HepG2 (cell line): ENCODE results near the gene ATP1A2. TPM values are rescaled to one million over a fixed set of nuclear protein-coding genes. Genes with fewer than 3 reads are reported as not detected.

Experiments
- HDAC1 ChIP-seq: sonication (generic); formaldehyde crosslinking; IDR thresholded peaks from 2 replicates; pipeline ENCODE4 v1.5.1; 2020; ENCODE audit warnings: mild to moderate bottlenecking, missing genetic modification reagents
- HNRNPL ChIP-seq: fragments of 200-400 bp; formaldehyde crosslinking; IDR thresholded peaks from 2 replicates; pipeline ENCODE4 v1.6.1; 2017; ENCODE audit warnings: mild to moderate bottlenecking, low read depth, low read length
- HOXA7 ChIP-seq: sonication (generic); formaldehyde crosslinking; IDR thresholded peaks from 2 replicates; pipeline ENCODE4 v1.8.1; 2022; ENCODE audit warnings: mild to moderate bottlenecking, missing genetic modification reagents, moderate library complexity
- POLR2A ChIP-seq, 2 experiments: IDR thresholded peaks; 2 replicates each; pipeline ENCODE4 v1.6.1; 2011; ENCODE audit warnings: low read depth in 2 of 2, low read length in 2 of 2, mild to moderate bottlenecking in 1 of 2, moderate library complexity in 1 of 2; ENCODE audit not compliant: insufficient read depth in 1 of 2
- SP2 ChIP-seq: sonication (generic); formaldehyde crosslinking; IDR thresholded peaks from 2 replicates; pipeline ENCODE4 v1.5.1; 2020; ENCODE audit warnings: mild to moderate bottlenecking, missing genetic modification reagents
- ZFX ChIP-seq: sonication (generic); formaldehyde crosslinking; IDR thresholded peaks from 2 replicates; pipeline ENCODE4 v1.4.0; 2020; ENCODE audit warnings: mild to moderate bottlenecking, low read depth, missing genetic modification reagents, moderate library complexity
- ZNF563 ChIP-seq: sonication (generic); formaldehyde crosslinking; IDR thresholded peaks from 2 replicates; pipeline ENCODE4 v1.8.0; 2022; ENCODE audit warnings: mild to moderate bottlenecking, moderate library complexity, missing genetic modification reagents
- ZNF782 ChIP-seq: sonication (generic); formaldehyde crosslinking; IDR thresholded peaks from 2 replicates; pipeline ENCODE4 v1.4.0; 2020; ENCODE audit warnings: missing genetic modification reagents, mild to moderate bottlenecking, borderline replicate concordance
- ZNF790 ChIP-seq: sonication (generic); formaldehyde crosslinking; IDR thresholded peaks from 2 replicates; pipeline ENCODE4 v1.8.0; 2022; ENCODE audit warnings: missing genetic modification reagents, mild to moderate bottlenecking, borderline replicate concordance
- ZSCAN12 ChIP-seq: sonication (generic); formaldehyde crosslinking; IDR thresholded peaks from 2 replicates; pipeline ENCODE4 v1.9.0; 2021; ENCODE audit warnings: mild to moderate bottlenecking, missing genetic modification reagents
- polyA plus RNA-seq, 8 experiments: library from polyadenylated mRNA; depleted of rRNA in 3 of 8; stranded (reverse) in 7 of 8; unstranded in 1 of 8; fragments of >200 nt; fragmentation: Illumina TruSeq in 4 of 8; extraction: Trizol in 4 of 8; gene quantifications; 2 replicates each; pipeline versions ENCODE4 v1.2.1 to v1.2.3, GENCODE V29; 2011 to 2016; ENCODE audit warnings: low read depth in 4 of 8, missing spikeins in 1 of 8, mixed read lengths in 1 of 8; ENCODE audit not compliant: insufficient read depth in 1 of 8
- total RNA-seq, 5 experiments: library from RNA; depleted of rRNA; stranded (reverse); fragments of >200 nt; fragmentation: Illumina TruSeq; extraction: Trizol; gene quantifications; 2 replicates each; pipeline ENCODE4 v1.2.3, GENCODE V29; 2016; ENCODE audit warnings: low read depth in 1 of 5
- TF ChIP-seq, protein P1 (sequence below): sonication (generic); formaldehyde crosslinking; IDR thresholded peaks from 2 replicates; pipeline ENCODE4 v1.5.1; 2020; ENCODE audit warnings: mild to moderate bottlenecking, moderate library complexity, missing genetic modification reagents
- TF ChIP-seq, protein P2 (sequence below): sonication (generic); formaldehyde crosslinking; conservative IDR thresholded peaks from 2 replicates; pipeline ENCODE4 v1.4.0; 2020; ENCODE audit warnings: missing genetic modification reagents
- TF ChIP-seq, protein P3 (sequence below): sonication (generic); formaldehyde crosslinking; IDR thresholded peaks from 2 replicates; pipeline ENCODE4 v1.4.0; 2020; ENCODE audit warnings: missing genetic modification reagents, low read depth, mild to moderate bottlenecking, borderline replicate concordance
- TF ChIP-seq, protein P4 (sequence below): sonication (generic); formaldehyde crosslinking; IDR thresholded peaks from 2 replicates; pipeline ENCODE4 v1.8.0; 2022; ENCODE audit warnings: missing genetic modification reagents, mild to moderate bottlenecking, borderline replicate concordance
- TF ChIP-seq, protein P5 (sequence below): sonication (generic); formaldehyde crosslinking; IDR thresholded peaks from 2 replicates; pipeline ENCODE4 v1.4.0; 2020; ENCODE audit warnings: missing genetic modification reagents
- TF ChIP-seq, protein P6 (sequence below): sonication (generic); formaldehyde crosslinking; conservative IDR thresholded peaks from 2 replicates; pipeline ENCODE4 v1.4.0; 2020; ENCODE audit warnings: missing genetic modification reagents

ATP1A2 gene
- total and polyA plus RNA-seq, 2 of the 13 experiments (the other 11 are each of a cell fraction or from before 2014, with no cell fraction given), result 0.16 TPM; not detected in 1

DNA sequence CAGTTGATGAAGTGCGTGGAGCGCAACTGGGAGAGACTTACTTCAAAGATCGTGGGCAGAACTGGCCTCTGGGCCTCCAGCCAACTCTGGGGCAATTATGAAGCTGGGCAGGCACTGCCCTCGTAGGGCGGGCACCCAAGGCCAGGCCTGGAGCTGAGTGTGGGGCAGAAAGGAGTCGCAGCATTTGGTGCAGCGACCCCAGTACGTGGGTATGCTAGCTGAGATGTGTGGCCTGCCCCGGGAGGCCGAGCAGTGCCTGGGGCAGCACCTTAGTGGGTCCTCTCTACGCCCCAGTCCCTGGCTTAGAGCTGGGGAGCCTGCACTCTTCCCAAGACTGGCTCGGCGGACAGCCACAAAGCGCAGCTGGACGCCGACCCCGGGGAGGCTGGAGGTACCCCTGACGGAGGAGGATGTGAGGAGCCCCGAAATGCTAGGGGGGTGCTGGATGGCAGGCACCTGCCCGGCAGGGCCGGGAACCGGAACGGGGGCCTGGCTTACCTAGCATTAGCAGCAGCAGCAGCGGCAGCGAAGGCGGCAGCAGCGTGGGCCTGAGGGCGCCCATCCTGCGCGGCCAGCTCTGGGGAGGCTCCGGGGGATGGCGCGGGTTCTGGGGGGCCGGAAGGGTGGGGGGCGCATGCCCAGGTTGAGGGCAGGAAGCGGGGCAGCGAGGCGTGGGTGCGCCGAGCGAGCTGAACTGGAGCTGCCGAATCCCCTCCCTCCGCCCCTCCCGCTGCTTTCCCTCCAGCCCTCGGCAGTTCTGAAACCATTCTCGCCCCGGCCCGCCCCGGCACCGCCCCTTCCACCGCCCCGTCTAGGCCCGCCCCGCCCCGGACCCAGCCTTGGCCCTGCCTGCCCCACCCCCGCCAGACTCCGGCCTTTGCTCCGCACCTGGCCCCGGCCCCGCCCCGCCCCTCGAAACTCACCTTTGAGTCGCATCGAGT, 17.4 kb upstream of the ATP1A2 start, which contains the start of gene IGSF8 (continued):
- TF ChIP-seq, protein P1, sequence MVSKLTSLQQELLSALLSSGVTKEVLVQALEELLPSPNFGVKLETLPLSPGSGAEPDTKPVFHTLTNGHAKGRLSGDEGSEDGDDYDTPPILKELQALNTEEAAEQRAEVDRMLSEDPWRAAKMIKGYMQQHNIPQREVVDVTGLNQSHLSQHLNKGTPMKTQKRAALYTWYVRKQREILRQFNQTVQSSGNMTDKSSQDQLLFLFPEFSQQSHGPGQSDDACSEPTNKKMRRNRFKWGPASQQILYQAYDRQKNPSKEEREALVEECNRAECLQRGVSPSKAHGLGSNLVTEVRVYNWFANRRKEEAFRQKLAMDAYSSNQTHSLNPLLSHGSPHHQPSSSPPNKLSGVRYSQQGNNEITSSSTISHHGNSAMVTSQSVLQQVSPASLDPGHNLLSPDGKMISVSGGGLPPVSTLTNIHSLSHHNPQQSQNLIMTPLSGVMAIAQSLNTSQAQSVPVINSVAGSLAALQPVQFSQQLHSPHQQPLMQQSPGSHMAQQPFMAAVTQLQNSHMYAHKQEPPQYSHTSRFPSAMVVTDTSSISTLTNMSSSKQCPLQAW (CRISPR knock-in tag), result 0 out of 2 replicates have a peak, but pooled peaks have one; percentile 22
- TF ChIP-seq ZNF782 (CRISPR knock-in tag) (0 out of 2 replicates have a peak, but pooled peaks have one; percentile 49), HOXA7 (no peak), SP2 (CRISPR knock-in tag) (0 out of 2 replicates have a peak, but pooled peaks have one; percentile 20), ZSCAN12 (no peak), HNRNPL (peak; percentile 95), ZNF563 (peak; percentile 39; the same call in 1 of the 2 replicates), ZNF790 (CRISPR knock-in tag) (0 out of 2 replicates have a peak, but pooled peaks have one; percentile 48), ZFX (CRISPR knock-in tag) (peak; percentile 81), HDAC1 (CRISPR knock-in tag) (peak; percentile 58; the same call in 1 of the 2 replicates), POLR2A (IDR thresholded peaks at IDR 0.05; ENCODE audit: insufficient read depth in 1 of 2, low read depth in 2 of 2, low read length in 2 of 2) (peak in 1 of 2 experiments; percentile 73; a peak in 2 of 4 replicates)
- TF ChIP-seq, protein P2, sequence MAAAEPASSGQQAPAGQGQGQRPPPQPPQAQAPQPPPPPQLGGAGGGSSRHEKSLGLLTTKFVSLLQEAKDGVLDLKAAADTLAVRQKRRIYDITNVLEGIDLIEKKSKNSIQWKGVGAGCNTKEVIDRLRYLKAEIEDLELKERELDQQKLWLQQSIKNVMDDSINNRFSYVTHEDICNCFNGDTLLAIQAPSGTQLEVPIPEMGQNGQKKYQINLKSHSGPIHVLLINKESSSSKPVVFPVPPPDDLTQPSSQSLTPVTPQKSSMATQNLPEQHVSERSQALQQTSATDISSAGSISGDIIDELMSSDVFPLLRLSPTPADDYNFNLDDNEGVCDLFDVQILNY (CRISPR knock-in tag), result no peak
- TF ChIP-seq, protein P3, sequence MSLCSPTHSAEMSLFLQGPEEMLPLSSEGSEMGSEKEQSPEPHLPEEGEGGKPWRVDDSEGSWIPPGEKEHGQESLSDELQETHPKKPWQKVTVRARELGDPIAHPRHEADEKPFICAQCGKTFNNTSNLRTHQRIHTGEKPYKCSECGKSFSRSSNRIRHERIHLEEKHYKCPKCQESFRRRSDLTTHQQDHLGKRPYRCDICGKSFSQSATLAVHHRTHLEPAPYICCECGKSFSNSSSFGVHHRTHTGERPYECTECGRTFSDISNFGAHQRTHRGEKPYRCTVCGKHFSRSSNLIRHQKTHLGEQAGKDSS, result peak; percentile 68; the same call in 1 of the 2 replicates
- TF ChIP-seq, protein P4, sequence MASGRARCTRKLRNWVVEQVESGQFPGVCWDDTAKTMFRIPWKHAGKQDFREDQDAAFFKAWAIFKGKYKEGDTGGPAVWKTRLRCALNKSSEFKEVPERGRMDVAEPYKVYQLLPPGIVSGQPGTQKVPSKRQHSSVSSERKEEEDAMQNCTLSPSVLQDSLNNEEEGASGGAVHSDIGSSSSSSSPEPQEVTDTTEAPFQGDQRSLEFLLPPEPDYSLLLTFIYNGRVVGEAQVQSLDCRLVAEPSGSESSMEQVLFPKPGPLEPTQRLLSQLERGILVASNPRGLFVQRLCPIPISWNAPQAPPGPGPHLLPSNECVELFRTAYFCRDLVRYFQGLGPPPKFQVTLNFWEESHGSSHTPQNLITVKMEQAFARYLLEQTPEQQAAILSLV, result peak; percentile 47; the same call in 1 of the 2 replicates
- TF ChIP-seq, protein P5, sequence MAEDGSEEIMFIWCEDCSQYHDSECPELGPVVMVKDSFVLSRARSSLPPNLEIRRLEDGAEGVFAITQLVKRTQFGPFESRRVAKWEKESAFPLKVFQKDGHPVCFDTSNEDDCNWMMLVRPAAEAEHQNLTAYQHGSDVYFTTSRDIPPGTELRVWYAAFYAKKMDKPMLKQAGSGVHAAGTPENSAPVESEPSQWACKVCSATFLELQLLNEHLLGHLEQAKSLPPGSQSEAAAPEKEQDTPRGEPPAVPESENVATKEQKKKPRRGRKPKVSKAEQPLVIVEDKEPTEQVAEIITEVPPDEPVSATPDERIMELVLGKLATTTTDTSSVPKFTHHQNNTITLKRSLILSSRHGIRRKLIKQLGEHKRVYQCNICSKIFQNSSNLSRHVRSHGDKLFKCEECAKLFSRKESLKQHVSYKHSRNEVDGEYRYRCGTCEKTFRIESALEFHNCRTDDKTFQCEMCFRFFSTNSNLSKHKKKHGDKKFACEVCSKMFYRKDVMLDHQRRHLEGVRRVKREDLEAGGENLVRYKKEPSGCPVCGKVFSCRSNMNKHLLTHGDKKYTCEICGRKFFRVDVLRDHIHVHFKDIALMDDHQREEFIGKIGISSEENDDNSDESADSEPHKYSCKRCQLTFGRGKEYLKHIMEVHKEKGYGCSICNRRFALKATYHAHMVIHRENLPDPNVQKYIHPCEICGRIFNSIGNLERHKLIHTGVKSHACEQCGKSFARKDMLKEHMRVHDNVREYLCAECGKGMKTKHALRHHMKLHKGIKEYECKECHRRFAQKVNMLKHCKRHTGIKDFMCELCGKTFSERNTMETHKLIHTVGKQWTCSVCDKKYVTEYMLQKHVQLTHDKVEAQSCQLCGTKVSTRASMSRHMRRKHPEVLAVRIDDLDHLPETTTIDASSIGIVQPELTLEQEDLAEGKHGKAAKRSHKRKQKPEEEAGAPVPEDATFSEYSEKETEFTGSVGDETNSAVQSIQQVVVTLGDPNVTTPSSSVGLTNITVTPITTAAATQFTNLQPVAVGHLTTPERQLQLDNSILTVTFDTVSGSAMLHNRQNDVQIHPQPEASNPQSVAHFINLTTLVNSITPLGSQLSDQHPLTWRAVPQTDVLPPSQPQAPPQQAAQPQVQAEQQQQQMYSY (CRISPR knock-in tag), result 0 out of 2 replicates have a peak, but pooled peaks have one; percentile 26
- TF ChIP-seq, protein P6, sequence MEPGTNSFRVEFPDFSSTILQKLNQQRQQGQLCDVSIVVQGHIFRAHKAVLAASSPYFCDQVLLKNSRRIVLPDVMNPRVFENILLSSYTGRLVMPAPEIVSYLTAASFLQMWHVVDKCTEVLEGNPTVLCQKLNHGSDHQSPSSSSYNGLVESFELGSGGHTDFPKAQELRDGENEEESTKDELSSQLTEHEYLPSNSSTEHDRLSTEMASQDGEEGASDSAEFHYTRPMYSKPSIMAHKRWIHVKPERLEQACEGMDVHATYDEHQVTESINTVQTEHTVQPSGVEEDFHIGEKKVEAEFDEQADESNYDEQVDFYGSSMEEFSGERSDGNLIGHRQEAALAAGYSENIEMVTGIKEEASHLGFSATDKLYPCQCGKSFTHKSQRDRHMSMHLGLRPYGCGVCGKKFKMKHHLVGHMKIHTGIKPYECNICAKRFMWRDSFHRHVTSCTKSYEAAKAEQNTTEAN (CRISPR knock-in tag), result 0 out of 2 replicates have a peak, but pooled peaks have one; percentile 31
